Ishikawa (cell line): ENCODE data around the gene FTO.

Experiments used
- CEBPB ChIP-seq: IDR thresholded peaks from 2 replicates; pipeline ENCODE4 v1.6.1; 2012
- CREB1 ChIP-seq: IDR thresholded peaks from 2 replicates; pipeline ENCODE4 v1.6.1; 2012; ENCODE audit warnings: low read depth
- EGR1 ChIP-seq: IDR thresholded peaks from 2 replicates; pipeline ENCODE4 v1.6.1; 2012
- EP300 ChIP-seq: IDR thresholded peaks from 2 replicates; pipeline ENCODE4 v1.6.1; 2012; ENCODE audit warnings: borderline replicate concordance
- FOXM1 ChIP-seq: IDR thresholded peaks from 2 replicates; pipeline ENCODE4 v1.6.1; 2012; ENCODE audit warnings: low read depth, borderline replicate concordance
- MAX ChIP-seq: IDR thresholded peaks from 2 replicates; pipeline ENCODE4 v1.6.1; 2012
- NFIC ChIP-seq: IDR thresholded peaks from 2 replicates; pipeline ENCODE4 v1.6.1; 2012
- RAD21 ChIP-seq: IDR thresholded peaks from 2 replicates; pipeline ENCODE4 v1.6.1; 2012; ENCODE audit warnings: low read depth
- REST ChIP-seq: IDR thresholded peaks from 2 replicates; pipeline ENCODE4 v1.6.1; 2012; ENCODE audit warnings: low read depth, mild to moderate bottlenecking
- TAF1 ChIP-seq: IDR thresholded peaks from 2 replicates; pipeline ENCODE4 v1.6.1; 2012; ENCODE audit warnings: low read depth, mild to moderate bottlenecking
- TCF12 ChIP-seq: IDR thresholded peaks from 2 replicates; pipeline ENCODE4 v1.6.1; 2012; ENCODE audit warnings: low read depth
- TEAD4 ChIP-seq: IDR thresholded peaks from 2 replicates; pipeline ENCODE4 v1.6.1; 2012
- USF1 ChIP-seq: IDR thresholded peaks from 2 replicates; pipeline ENCODE4 v1.6.1; 2012
- YY1 ChIP-seq: IDR thresholded peaks from 2 replicates; pipeline ENCODE4 v1.6.1; 2012; ENCODE audit warnings: low read depth
- ZBTB7A ChIP-seq: IDR thresholded peaks from 2 replicates; pipeline ENCODE4 v1.6.1; 2012; ENCODE audit warnings: low read depth

FTO gene

GRCh38 chr16:53755026-53755910 is 51.3 kb downstream of the FTO start:
- TF ChIP-seq USF1 (peak; percentile 74), EGR1 (no peak), TCF12 (no peak), TEAD4 (0 out of 2 replicates have a peak, but pooled peaks have one; percentile 3), RAD21 (no peak), TAF1 (no peak), ZBTB7A (no peak), NFIC (0 out of 2 replicates have a peak, but pooled peaks have one; percentile 22), YY1 (no peak)

GRCh38 chr16:53756275-53756996 is 52.5 kb downstream of the FTO start:
- no peak for TF ChIP-seq REST
- no peak for TF ChIP-seq ZBTB7A
- no peak for TF ChIP-seq FOXM1
- TF ChIP-seq MAX: no peak
- no peak for TF ChIP-seq CEBPB
- no peak for TF ChIP-seq YY1
- no peak for TF ChIP-seq TCF12
- TF ChIP-seq NFIC: no peak
- TF ChIP-seq TAF1: no peak
- TF ChIP-seq EP300: no peak
- no peak for TF ChIP-seq USF1
- TF ChIP-seq RAD21: no peak

GRCh38 chr16:53757971-53758609 is 54.1 kb downstream of the FTO start:
- TF ChIP-seq REST (no peak), EGR1 (no peak), TAF1 (no peak), EP300 (no peak), FOXM1 (no peak), USF1 (no peak), ZBTB7A (no peak), NFIC (no peak), TCF12 (no peak), YY1 (no peak), CREB1 (no peak), MAX (no peak), RAD21 (no peak), TEAD4 (no peak), CEBPB (no peak)

- TF ChIP-seq FOXM1 (no peak), ZBTB7A (no peak), TCF12 (no peak), TAF1 (no peak), NFIC (no peak), TEAD4 (no peak), USF1 (no peak), EP300 (no peak), YY1 (no peak), CREB1 (no peak), REST (no peak), EGR1 (no peak), CEBPB (no peak), RAD21 (no peak), MAX (no peak)
These were observed 58.2 kb downstream of the FTO start for GRCh38 chr16:53761962-53762703.
